HG02970 (cell line): ENCODE data around the gene EMX2.
A peak's percentile ranks its signal among the peaks of the same experiment; 100 is the strongest.
"Not testable (repeated sequence)": the region's sequence is repeated elsewhere in the genome, so short reads cannot be mapped to it uniquely, and the experiment has no call there.

ENCODE experiments used
- ATAC-seq: cut with Tn5 transposase; IDR thresholded peaks from one replicate; pipeline ENCODE4 v1.9.1; 2021; ENCODE audit warnings: mild to moderate bottlenecking, moderate library complexity, moderate number of reproducible peaks; ENCODE audit not compliant: unreplicated experiment, low FRiP score

Gene EMX2

GRCh38 chr10:117542706-117543224 is at the start of gene EMX2:
Gene EMX2, plus strand, starts transcription at chr10:117542746. Its CDS starts 522 bp downstream, at chr10:117543268.
- no peak for ATAC-seq

GRCh38 chr10:117496031-117496430 is 46.5 kb upstream of the EMX2 start:
- ATAC-seq = no peak

GRCh38 chr10:117496616-117497028 is 45.9 kb upstream of the EMX2 start:
- ATAC-seq = peak; percentile 88

GRCh38 chr10:117497736-117498135 is 44.8 kb upstream of the EMX2 start:
- no peak for ATAC-seq

GRCh38 chr10:117499248-117500105 is 43.1 kb upstream of the EMX2 start:
- no peak for ATAC-seq

GRCh38 chr10:117500456-117500855 is 42.1 kb upstream of the EMX2 start:
- no peak for ATAC-seq

- no peak for ATAC-seq
Observed at GRCh38 chr10:117501460-117502035, 41.0 kb upstream of the EMX2 start.

- ATAC-seq = no peak
Observed at GRCh38 chr10:117502421-117503243, 39.9 kb upstream of the EMX2 start.

- ATAC-seq = peak; percentile 62
Observed at GRCh38 chr10:117503244-117504205, 39.0 kb upstream of the EMX2 start.

GRCh38 chr10:117504562-117504961 is 38.0 kb upstream of the EMX2 start:
- no peak for ATAC-seq

- not testable (repeated sequence) for ATAC-seq
Observed at GRCh38 chr10:117507081-117507480, 35.5 kb upstream of the EMX2 start.

- no peak for ATAC-seq
Observed at GRCh38 chr10:117509573-117509972, 33.0 kb upstream of the EMX2 start.

GRCh38 chr10:117511601-117512390 is 30.8 kb upstream of the EMX2 start:
- no peak for ATAC-seq

- ATAC-seq = no peak
Observed at GRCh38 chr10:117514971-117515370, 27.6 kb upstream of the EMX2 start.

- no peak for ATAC-seq
Observed at GRCh38 chr10:117516681-117517080, 25.9 kb upstream of the EMX2 start.

- no peak for ATAC-seq
Observed at GRCh38 chr10:117518246-117518645, 24.3 kb upstream of the EMX2 start.

GRCh38 chr10:117519286-117519685 is 23.3 kb upstream of the EMX2 start:
- no peak for ATAC-seq

- no peak for ATAC-seq
Observed at GRCh38 chr10:117519879-117520278, 22.7 kb upstream of the EMX2 start.

GRCh38 chr10:117530791-117531190 is 11.8 kb upstream of the EMX2 start:
- no peak for ATAC-seq
